ENCODE results near the gene VPS50.

- no peak for TF ChIP-seq CTCF (IDR thresholded peaks at IDR 0.05; ENCODE audit: low read length)
- TF ChIP-seq EZH2 (optimal IDR thresholded peaks at IDR 0.05; ENCODE audit: low read depth, low read length) = no peak
- no peak for TF ChIP-seq EZH2phosphoT487 (IDR thresholded peaks at IDR 0.05; ENCODE audit: low read length)
These were observed 480 bp downstream of the VPS50 start for GRCh38 chr7:93232673-93233018.

All from MM.1S (cell line).